Tibial nerve (tissue), 4 donors: Measurements from ENCODE around the gene MYOD1. TPM values are rescaled to one million over a fixed set of nuclear protein-coding genes. Genes with fewer than 3 reads are reported as not detected.

Experiments
- DNase-seq, 2 donors: peaks; one replicate each; pipeline ENCODE4 v3.0.0-alpha.2; 2019; ENCODE audit warnings: low spot score in 2 of 2
- H3K27ac ChIP-seq, 4 donors: fragments of 200-600 bp; sonication (generic) in 3 of 4; one replicate each; pipeline ENCODE4 v1.5.1; 2017 to 2019; ENCODE audit warnings: mild to moderate bottlenecking in 1 of 4
- H3K27me3 ChIP-seq, 2 donors: fragments of 200-600 bp; sonication (generic) in 1 of 2; one replicate each; pipeline versions ENCODE4 v1.5.1 to v1.6.0; 2017 to 2019
- H3K36me3 ChIP-seq, 3 donors: fragments of 200-600 bp; sonication (generic); one replicate each; pipeline ENCODE4 v1.5.1; 2018 to 2019
- H3K4me1 ChIP-seq, 4 donors: fragments of 200-600 bp; sonication (generic) in 3 of 4; one replicate each; pipeline ENCODE4 v1.5.1; 2017 to 2019
- H3K4me3 ChIP-seq, 4 donors: fragments of 200-600 bp; sonication (generic) in 3 of 4; one replicate each; pipeline ENCODE4 v1.5.1; 2017 to 2019; ENCODE audit warnings: mild to moderate bottlenecking in 1 of 4, moderate library complexity in 1 of 4
- H3K9me3 ChIP-seq, 4 donors: fragments of 200-600 bp; sonication (generic) in 3 of 4; one replicate each; pipeline ENCODE4 v1.5.1; 2017 to 2019
- CTCF ChIP-seq, 5 experiments: fragments of 200-600 bp in 3 of 5; fragments of 450-650 bp in 2 of 5; sonication (generic) in 3 of 5; IDR thresholded peaks; one replicate each; pipeline ENCODE4 v1.5.1; 2016 to 2019; ENCODE audit warnings: antibody characterized with exemption in 5 of 5, mild to moderate bottlenecking in 3 of 5, moderate library complexity in 2 of 5
- EP300 ChIP-seq, 2 donors: sonication (generic); formaldehyde crosslinking; IDR thresholded peaks; one replicate each; pipeline ENCODE4 v1.6.1; 2017; ENCODE audit warnings: antibody characterized with exemption in 2 of 2, mild to moderate bottlenecking in 1 of 2
- POLR2A ChIP-seq, 2 donors: fragments of 450-650 bp; IDR thresholded peaks; one replicate each; pipeline ENCODE4 v1.6.1; 2017; ENCODE audit warnings: antibody characterized with exemption in 2 of 2, mild to moderate bottlenecking in 2 of 2, moderate library complexity in 2 of 2
- WGBS, 2 donors: methylation state at CpG; one replicate each; pipeline ENCODE4 v1.1.5; 2018; 5-methylcytosine and 5-hydroxymethylcytosine counted together
- total RNA-seq, 4 donors: library from RNA; depleted of rRNA; stranded (reverse); fragments of >200 nt; gene quantifications; one replicate each; pipeline ENCODE4 v1.1.0, GENCODE V29; 2016

Gene MYOD1
- total RNA-seq, 4 donors from 2014 or later = not detected

- WGBS, 2 donors = 76 to 84% methylated on average over 7 of the region's 7 CpGs
- Histone ChIP-seq H3K4me1 (no peaks in the 10 kb centered on the region), H3K27ac (no peak overlapping the region), H3K4me3 (no peak overlapping the region), H3K36me3 (no peaks in the 10 kb centered on the region), H3K27me3 (peaks cover 0 to 31% of the 10 kb centered on the region in 2 donors), H3K9me3 (no peaks in the 10 kb centered on the region)
- no peak for DNase-seq
- TF ChIP-seq POLR2A (IDR thresholded peaks at IDR 0.05) = no peak
- TF ChIP-seq EP300 (IDR thresholded peaks at IDR 0.05) = no peak
- no peak for TF ChIP-seq CTCF (IDR thresholded peaks at IDR 0.05)
Observed at GRCh38 chr11:17692931-17693330, 26.4 kb upstream of the MYOD1 start.

GRCh38 chr11:17693531-17693930 lies 25.8 kb upstream of the MYOD1 start:
- Histone ChIP-seq H3K27me3 (peaks cover 0 to 31% of the 10 kb centered on the region in 2 donors), H3K27ac (no peak overlapping the region), H3K36me3 (no peaks in the 10 kb centered on the region), H3K9me3 (no peaks in the 10 kb centered on the region), H3K4me1 (no peaks in the 10 kb centered on the region), H3K4me3 (no peak overlapping the region)
- no peak for DNase-seq
- 46 to 51% methylated on average over 4 of the region's 4 CpGs for WGBS, 2 donors
- TF ChIP-seq EP300 (IDR thresholded peaks at IDR 0.05) (no peak), POLR2A (IDR thresholded peaks at IDR 0.05) (no peak), CTCF (IDR thresholded peaks at IDR 0.05) (no peak)

- H3K36me3 ChIP-seq = no peaks in the 10 kb centered on the region
- no peaks in the 10 kb centered on the region for H3K9me3 ChIP-seq
- WGBS, 2 donors = 81 to 88% methylated on average over 8 to 10 of the region's 10 CpGs
- no peak for DNase-seq
- TF ChIP-seq POLR2A (IDR thresholded peaks at IDR 0.05) (no peak), EP300 (IDR thresholded peaks at IDR 0.05) (no peak), CTCF (IDR thresholded peaks at IDR 0.05) (no peak)
- no peak overlapping the region for H3K27ac ChIP-seq
- H3K4me3 ChIP-seq = no peak overlapping the region
- no peaks in the 10 kb centered on the region for H3K4me1 ChIP-seq
- peaks cover 0 to 31% of the 10 kb centered on the region in 2 donors for H3K27me3 ChIP-seq
Observed at GRCh38 chr11:17694494-17695110, 24.8 kb upstream of the MYOD1 start.

GRCh38 chr11:17695454-17696441 lies 23.6 kb upstream of the MYOD1 start:
- H3K36me3 ChIP-seq = no peaks in the 10 kb centered on the region
- H3K9me3 ChIP-seq = no peaks in the 10 kb centered on the region
- WGBS, 2 donors = 9 to 22% methylated on average over 13 to 41 of the region's 68 CpGs
- no peaks in the 10 kb centered on the region for H3K4me1 ChIP-seq
- H3K4me3 ChIP-seq = no peak overlapping the region
- DNase-seq = no peak
- H3K27ac ChIP-seq = no peak overlapping the region
- peaks cover 0 to 31% of the 10 kb centered on the region in 2 donors for H3K27me3 ChIP-seq
- no peak for TF ChIP-seq EP300 (IDR thresholded peaks at IDR 0.05)
- no peak for TF ChIP-seq CTCF (IDR thresholded peaks at IDR 0.05)
- no peak for TF ChIP-seq POLR2A (IDR thresholded peaks at IDR 0.05)

DNA sequence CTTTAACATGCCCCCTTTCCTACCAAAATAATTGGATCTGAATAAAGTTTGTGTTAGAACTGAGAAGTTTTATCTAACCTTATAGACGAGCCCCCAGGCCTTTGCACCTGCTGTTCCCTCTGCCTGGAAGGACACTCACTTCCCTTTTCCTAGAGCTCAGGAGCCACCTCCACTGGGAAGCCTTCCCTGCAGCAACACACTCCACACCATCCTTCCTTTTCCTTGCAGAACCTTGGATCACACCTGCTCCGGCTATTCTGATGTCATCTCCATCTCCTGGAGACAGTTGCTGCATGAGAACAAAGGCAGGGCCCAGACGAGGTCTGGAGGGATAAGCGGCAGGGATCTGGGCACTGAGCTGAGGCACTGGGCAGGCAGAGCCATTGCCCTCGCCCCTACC lies 22.6 kb upstream of the MYOD1 start:
- Histone ChIP-seq H3K27me3 (peaks cover 0 to 31% of the 10 kb centered on the region in 2 donors), H3K4me3 (no peak overlapping the region), H3K4me1 (no peaks in the 10 kb centered on the region), H3K27ac (no peak overlapping the region), H3K9me3 (no peaks in the 10 kb centered on the region), H3K36me3 (no peaks in the 10 kb centered on the region)
- TF ChIP-seq POLR2A (IDR thresholded peaks at IDR 0.05) = no peak
- no peak for TF ChIP-seq CTCF (IDR thresholded peaks at IDR 0.05)
- TF ChIP-seq EP300 (IDR thresholded peaks at IDR 0.05) = no peak
- 79 to 83% methylated on average over 5 of the region's 5 CpGs for WGBS, 2 donors
- DNase-seq = no peak
